Measurements from ENCODE around the gene MRPL32. TPM values are rescaled to one million over a fixed set of nuclear protein-coding genes. Genes with fewer than 3 reads are reported as not detected.

Gene MRPL32
- total and polyA plus RNA-seq, 2 of the 13 experiments (the other 11 are each of a cell fraction or from before 2014, with no cell fraction given), result 39.0 to 81.2 TPM

DNA sequence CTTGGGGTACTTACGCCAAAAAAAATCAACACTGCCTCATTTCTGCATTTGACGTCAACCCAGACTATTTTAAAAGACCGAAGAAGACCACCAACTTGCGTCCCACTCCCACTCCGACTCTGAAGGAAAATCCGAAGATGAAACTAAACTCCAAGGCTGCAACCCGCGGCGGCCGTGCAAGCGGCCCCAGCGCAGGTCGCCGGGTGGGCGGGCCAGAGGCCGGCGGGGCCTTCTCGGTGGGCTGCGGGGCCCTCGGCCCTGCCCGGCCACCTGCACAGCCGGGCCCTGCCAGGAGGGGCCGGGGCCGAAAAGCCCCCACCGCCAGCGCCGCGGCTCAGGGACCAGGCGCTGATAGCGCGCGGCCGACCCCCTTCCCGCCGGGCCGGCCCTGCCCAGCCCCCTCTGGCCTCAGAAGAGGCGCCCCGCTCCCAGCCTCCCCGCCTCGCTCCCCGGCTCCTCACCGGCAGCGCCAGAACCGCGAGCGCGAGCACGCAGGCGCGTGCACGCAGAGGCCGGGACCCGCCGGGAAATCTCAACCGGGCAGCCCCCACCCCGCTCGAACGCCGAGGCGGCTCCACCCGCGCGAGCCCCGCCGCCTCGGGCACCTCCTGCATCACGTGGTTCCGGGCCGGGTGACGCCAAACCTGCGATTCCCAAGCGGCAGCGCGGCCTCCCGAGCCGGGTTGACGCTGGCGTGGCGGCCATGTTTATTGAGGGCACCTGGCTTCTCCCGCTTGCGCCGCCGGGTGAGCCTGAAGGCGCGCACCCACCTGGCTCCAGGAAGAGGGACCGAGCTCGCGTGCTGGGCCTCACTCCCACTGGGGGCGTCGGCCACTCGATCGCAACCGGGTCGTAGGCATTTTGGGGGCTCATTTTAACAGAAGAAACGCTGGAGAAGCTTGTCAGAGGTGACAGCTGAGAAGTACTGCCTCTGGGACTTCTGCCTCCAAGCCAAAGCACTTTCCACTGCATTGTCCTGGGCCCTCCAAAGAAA, 20.4 kb upstream of the MRPL32 start, which contains the start of gene C7orf25 (continued):
- TF ChIP-seq, protein P1, sequence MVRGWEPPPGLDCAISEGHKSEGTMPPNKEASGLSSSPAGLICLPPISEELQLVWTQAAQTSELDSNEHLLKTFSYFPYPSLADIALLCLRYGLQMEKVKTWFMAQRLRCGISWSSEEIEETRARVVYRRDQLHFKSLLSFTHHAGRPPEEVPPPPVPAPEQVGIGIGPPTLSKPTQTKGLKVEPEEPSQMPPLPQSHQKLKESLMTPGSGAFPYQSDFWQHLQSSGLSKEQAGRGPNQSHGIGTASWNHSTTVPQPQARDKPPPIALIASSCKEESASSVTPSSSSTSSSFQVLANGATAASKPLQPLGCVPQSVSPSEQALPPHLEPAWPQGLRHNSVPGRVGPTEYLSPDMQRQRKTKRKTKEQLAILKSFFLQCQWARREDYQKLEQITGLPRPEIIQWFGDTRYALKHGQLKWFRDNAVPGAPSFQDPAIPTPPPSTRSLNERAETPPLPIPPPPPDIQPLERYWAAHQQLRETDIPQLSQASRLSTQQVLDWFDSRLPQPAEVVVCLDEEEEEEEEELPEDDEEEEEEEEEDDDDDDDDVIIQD (CRISPR knock-in tag; IDR thresholded peaks at IDR 0.05; ENCODE audit: low read depth), result 0 out of 2 replicates have a peak, but pooled peaks have one; percentile 54
- no peak for TF ChIP-seq SYNCRIP (IDR thresholded peaks at IDR 0.05; ENCODE audit: insufficient read depth, low read depth, low read length)
- TF ChIP-seq PHF20 (CRISPR knock-in tag; IDR thresholded peaks at IDR 0.05), result peak; percentile 78; the same call in 1 of the 2 replicates
- peak; percentile 89 for TF ChIP-seq AKAP8 (CRISPR knock-in tag; IDR thresholded peaks at IDR 0.05)
- TF ChIP-seq, protein P2, sequence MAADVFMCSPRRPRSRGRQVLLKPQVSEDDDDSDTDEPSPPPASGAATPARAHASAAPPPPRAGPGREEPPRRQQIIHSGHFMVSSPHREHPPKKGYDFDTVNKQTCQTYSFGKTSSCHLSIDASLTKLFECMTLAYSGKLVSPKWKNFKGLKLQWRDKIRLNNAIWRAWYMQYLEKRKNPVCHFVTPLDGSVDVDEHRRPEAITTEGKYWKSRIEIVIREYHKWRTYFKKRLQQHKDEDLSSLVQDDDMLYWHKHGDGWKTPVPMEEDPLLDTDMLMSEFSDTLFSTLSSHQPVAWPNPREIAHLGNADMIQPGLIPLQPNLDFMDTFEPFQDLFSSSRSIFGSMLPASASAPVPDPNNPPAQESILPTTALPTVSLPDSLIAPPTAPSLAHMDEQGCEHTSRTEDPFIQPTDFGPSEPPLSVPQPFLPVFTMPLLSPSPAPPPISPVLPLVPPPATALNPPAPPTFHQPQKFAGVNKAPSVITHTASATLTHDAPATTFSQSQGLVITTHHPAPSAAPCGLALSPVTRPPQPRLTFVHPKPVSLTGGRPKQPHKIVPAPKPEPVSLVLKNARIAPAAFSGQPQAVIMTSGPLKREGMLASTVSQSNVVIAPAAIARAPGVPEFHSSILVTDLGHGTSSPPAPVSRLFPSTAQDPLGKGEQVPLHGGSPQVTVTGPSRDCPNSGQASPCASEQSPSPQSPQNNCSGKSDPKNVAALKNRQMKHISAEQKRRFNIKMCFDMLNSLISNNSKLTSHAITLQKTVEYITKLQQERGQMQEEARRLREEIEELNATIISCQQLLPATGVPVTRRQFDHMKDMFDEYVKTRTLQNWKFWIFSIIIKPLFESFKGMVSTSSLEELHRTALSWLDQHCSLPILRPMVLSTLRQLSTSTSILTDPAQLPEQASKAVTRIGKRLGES (CRISPR knock-in tag; IDR thresholded peaks at IDR 0.05; ENCODE audit: borderline replicate concordance), result 0 out of 2 replicates have a peak, but pooled peaks have one; percentile 68
- TF ChIP-seq JUN (CRISPR knock-in tag; IDR thresholded peaks at IDR 0.05), result no peak
- 0 out of 2 replicates have a peak, but pooled peaks have one; percentile 23 for TF ChIP-seq NCOA2 (CRISPR knock-in tag; IDR thresholded peaks at IDR 0.05)
- no peak for TF ChIP-seq ZNF20 (CRISPR knock-in tag; IDR thresholded peaks at IDR 0.05)
- TF ChIP-seq ZNF44 (CRISPR knock-in tag; IDR thresholded peaks at IDR 0.05), result no peak; the same call in 1 of the 2 replicates
- TF ChIP-seq SRSF9 (IDR thresholded peaks at IDR 0.05; ENCODE audit: borderline replicate concordance, insufficient read depth, low read depth, low read length, poor library complexity, severe bottlenecking), result no peak
- TF ChIP-seq, protein P3, sequence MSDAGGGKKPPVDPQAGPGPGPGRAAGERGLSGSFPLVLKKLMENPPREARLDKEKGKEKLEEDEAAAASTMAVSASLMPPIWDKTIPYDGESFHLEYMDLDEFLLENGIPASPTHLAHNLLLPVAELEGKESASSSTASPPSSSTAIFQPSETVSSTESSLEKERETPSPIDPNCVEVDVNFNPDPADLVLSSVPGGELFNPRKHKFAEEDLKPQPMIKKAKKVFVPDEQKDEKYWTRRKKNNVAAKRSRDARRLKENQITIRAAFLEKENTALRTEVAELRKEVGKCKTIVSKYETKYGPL (CRISPR knock-in tag; IDR thresholded peaks at IDR 0.05), result peak; percentile 30; the same call in 1 of the 2 replicates
- TF ChIP-seq, protein P4, sequence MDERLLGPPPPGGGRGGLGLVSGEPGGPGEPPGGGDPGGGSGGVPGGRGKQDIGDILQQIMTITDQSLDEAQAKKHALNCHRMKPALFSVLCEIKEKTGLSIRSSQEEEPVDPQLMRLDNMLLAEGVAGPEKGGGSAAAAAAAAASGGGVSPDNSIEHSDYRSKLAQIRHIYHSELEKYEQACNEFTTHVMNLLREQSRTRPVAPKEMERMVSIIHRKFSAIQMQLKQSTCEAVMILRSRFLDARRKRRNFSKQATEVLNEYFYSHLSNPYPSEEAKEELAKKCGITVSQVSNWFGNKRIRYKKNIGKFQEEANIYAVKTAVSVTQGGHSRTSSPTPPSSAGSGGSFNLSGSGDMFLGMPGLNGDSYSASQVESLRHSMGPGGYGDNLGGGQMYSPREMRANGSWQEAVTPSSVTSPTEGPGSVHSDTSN (CRISPR knock-in tag; IDR thresholded peaks at IDR 0.05), result no peak
- TF ChIP-seq, protein P5, sequence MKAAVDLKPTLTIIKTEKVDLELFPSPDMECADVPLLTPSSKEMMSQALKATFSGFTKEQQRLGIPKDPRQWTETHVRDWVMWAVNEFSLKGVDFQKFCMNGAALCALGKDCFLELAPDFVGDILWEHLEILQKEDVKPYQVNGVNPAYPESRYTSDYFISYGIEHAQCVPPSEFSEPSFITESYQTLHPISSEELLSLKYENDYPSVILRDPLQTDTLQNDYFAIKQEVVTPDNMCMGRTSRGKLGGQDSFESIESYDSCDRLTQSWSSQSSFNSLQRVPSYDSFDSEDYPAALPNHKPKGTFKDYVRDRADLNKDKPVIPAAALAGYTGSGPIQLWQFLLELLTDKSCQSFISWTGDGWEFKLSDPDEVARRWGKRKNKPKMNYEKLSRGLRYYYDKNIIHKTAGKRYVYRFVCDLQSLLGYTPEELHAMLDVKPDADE (CRISPR knock-in tag; IDR thresholded peaks at IDR 0.05), result peak; percentile 81; the same call in 1 of the 2 replicates
- TF ChIP-seq, protein P6, sequence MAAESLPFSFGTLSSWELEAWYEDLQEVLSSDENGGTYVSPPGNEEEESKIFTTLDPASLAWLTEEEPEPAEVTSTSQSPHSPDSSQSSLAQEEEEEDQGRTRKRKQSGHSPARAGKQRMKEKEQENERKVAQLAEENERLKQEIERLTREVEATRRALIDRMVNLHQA (CRISPR knock-in tag; IDR thresholded peaks at IDR 0.05), result no peak
- no peak for TF ChIP-seq CBX2 (IDR thresholded peaks at IDR 0.05; ENCODE audit: low read depth, low read length)
- TF ChIP-seq CBX2 (CRISPR knock-in tag; IDR thresholded peaks at IDR 0.05; ENCODE audit: low read depth), result no peak
- no peak for TF ChIP-seq MEIS1 (CRISPR knock-in tag; IDR thresholded peaks at IDR 0.05; ENCODE audit: borderline replicate concordance)
- TF ChIP-seq, protein P7, sequence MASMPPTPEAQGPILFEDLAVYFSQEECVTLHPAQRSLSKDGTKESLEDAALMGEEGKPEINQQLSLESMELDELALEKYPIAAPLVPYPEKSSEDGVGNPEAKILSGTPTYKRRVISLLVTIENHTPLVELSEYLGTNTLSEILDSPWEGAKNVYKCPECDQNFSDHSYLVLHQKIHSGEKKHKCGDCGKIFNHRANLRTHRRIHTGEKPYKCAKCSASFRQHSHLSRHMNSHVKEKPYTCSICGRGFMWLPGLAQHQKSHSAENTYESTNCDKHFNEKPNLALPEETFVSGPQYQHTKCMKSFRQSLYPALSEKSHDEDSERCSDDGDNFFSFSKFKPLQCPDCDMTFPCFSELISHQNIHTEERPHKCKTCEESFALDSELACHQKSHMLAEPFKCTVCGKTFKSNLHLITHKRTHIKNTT (CRISPR knock-in tag; IDR thresholded peaks at IDR 0.05), result no peak
